ENCODE measurements around the gene IFIT1.
"Not testable (repeated sequence)": the region's sequence is repeated elsewhere in the genome, so short reads cannot be mapped to it uniquely, and the experiment has no call there.

The IFIT1 gene

DNA sequence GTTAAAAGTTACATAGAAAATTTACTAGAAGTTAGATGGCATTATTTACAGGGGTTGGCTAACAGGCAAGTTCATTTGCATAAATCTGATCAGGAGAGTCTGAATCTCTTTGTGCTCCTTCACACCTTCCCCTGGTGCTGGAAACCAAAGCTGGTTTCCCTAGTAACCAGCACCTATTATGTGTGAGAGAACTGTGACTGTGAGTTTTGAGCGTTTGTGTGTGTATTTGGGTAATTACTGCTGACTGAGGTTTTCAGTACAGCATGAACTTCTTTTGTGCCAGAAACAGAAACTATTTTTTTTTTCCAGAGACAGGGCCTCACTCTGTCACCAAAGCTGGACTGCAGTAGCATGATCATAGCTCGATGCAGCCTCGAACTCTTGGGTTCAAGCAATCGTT, 24.9 kb upstream of the IFIT1 start:
- no peak for DNase-seq

DNA sequence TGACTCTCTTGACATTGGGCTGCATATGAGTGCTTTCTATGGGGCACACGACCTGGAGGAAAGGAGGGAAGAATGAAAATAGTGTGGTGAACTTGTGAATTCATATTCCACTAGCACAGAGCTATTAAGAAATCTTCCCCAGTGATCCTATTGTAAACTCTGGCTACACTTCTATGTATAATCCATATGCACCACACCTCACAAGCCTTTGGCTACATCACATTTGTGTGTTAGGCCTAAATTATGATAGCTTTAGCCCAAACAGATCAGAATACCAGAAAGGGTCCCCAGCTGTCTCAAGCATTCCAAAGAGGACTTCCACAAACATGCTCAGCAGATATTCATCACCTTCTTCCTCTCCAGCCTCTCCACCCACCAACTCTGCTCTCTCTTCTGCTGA, 24.3 kb upstream of the IFIT1 start:
- no peak for DNase-seq

DNA sequence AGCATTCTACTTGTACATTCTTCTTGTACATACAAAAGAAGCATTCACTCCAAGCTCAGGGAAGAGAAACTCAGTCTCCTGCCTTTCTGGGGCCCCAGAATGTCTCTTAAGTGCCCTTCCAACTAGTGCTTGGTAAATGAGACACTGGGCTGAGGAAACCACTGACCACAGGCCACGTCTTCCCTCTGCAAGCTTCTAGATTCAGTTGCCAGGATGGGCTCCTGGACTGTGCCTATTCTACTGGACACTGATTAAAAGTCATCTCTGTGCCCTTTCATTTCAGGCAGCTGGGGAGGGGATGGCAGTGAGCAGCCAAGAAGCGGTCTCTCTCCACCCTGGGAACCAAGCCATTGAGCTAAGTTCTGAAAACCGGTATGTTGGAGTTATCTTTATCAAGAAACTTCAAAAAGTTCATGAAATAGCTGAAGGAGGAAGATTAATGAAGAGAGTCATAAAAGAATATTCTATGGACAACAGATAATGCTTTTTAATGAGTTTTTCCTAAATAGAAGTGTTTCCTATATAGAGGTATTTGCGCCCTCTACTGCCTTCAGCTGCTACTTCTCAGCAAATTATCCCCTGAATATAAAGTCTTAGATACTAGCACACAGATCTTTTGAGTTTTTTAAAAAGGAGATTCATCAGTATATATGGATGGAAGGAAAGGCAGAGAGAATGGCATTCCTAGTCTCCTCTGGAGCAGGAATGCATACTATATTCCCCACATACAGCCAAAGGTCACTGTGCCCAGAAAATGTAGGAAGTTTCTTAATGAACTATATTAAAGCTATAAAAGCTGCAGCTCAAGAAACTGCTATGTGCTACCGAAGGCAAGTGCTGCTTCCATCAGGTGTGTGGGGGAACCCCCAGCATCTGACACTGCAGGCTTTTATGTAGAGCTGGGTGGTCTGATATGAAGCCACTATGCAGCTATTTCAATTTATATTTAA, 23.0 kb upstream of the IFIT1 start:
- DNase-seq, result no peak

DNA sequence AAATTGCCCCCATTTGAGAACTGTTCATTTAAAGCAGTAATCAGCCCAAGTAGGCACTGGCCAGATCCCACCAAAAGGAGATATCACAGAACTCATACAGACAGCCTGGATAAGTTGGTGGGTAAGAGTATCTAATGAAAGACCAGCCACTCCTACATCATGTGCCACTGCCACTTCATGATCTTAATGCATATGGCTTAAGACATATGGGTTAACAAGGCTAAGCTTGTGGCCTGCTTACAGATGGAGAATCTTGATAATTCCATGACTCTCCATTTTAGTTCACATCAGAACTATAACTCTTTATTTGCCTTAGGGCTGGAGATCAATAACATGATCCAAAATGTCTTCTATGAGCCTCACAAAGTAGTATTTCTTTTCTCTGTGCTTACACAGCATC, 21.3 kb upstream of the IFIT1 start:
- no peak for DNase-seq

DNA sequence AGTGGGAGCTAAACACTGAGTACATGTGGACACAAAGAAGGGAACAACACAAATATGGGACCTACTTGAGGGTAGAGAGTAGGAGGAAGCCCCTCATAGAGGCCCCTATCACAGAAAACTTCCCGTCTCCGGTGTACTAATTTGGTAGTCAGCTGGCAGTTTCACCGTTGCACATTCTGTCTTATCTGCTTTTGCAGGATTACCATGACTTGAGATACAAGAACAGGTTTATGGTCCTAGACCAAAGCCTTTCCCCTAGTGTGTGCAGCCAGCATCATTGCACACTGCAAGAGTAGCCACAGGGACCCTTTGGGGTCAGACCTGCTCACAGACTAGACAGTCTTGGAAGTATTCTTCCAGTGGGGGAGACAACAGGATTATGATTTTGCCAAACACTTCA, 20.4 kb upstream of the IFIT1 start:
- no peak for DNase-seq

DNA sequence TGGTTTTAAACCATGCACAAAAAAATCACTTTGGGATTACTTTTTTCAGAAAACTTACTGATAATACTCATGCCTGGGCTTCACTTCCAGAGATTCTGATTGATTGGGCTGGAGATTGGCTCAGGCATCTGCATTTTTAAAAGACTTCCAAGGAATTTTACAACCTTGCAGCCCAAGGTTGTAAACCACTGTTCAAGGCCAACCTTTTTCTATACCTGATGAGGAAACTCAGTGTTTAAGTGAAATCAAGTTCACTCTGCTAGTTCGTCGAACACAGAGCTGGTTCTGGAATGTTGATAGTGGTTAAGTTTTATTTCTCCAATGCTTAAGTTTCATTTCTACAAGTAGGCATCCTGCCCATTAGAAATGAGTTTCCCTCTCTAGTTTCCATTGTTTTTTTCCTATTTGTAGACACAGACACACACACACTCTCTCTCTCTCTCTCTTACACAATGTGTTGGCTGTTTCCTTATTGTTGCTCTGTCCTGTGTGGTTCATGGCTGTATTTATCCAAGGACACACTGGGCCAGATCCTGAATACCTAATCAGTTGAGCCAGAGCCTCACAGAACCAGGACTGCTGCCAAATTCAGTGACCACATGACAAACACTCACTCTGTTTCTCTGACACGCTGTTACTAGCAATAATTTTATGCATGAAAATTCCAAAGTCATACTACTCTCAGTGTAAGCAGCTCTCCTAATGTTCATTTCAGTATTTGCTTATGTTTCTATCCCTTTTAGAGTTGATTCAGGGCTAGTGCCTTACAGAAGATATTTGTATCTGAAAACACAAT, 18.3 kb upstream of the IFIT1 start:
- no peak for DNase-seq

DNA sequence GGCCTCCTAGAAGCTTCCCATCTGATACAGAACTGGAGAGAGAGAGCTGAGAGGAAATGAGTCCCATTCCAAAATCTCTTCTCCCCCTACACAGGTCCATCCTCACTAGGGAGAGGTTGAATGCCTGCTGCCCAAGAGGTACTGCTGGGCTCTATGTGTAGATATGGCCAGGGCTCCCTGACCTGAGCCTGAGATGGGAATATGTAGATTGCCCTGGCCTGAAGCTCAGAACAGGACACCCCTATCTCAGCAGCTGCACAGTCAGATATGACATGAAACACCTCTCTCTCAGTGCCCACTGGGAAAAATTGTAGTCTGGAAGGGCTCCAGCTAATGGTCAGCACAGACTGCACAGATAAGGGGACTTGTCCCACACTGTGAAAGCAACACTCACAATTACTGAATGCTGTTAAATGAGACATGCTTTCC, 17.7 kb upstream of the IFIT1 start:
- DNase-seq, result no peak

DNA sequence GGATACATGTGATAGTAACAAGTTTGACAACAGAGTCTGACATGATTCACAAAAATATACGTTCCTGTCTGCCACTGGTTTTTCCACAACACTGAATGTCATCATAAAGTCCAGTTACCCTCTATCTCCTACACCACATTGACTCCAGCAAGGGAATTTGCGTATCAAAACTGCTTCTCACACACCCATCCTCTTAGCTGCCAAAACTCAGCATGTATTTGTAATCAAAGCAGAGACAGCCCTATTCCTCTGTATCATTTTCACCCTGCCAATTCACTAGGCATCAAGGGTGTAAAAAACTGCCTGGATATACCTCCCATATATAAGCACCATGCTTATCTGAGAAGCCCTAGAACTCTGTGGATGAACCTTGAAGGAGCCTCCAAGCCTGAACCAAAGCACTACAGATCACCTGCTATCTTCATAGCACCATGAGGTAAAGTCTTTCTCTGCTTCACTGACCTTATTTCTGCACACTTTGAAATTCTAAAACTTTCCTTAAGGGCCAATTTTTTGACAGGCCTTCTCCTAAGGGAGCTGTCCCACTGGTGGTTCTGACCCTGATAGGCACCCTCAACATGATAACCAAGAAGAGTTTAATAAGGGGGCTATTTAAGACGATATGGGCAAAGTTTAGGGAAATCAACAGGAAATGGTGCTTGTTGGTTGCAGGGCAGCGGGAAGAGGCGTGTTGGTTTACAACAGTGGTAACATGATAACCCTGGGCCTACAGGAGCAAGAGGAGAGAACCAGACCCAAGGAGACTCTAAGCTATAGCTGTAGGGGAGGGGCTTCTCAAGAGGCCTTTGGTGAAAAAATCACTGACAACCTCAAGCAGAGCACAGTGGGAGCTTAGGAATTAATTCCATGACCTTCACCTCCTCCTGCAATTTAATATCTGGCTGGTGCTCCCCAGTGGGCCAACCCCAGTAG, 14.5 kb upstream of the IFIT1 start, which contains the start of gene IFIT1B:
IFIT1B (plus strand) TSS at position 352 of the 933 bp plus-strand sequence; CDS start at position 432, 80 bp downstream.
- no peak for DNase-seq

DNA sequence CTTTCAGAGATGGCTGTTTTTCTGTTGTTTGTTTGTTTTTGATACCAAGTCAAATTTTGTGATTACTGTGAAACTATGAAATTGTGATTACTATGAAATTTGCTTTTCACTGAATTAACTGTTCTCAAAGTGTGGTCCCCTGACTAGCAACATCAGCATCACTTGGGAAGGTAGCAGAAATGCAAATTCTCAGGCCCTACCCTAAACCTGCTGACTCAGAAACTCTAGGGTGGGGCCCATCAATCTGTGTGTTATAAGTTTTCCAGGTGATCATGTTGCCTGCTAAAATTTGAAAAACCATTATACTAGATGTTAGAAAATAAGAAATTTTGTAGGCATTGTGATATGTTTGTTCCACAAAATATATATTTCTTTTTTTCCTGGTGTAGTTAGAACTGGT, 13.3 kb upstream of the IFIT1 start:
- no peak for DNase-seq

DNA sequence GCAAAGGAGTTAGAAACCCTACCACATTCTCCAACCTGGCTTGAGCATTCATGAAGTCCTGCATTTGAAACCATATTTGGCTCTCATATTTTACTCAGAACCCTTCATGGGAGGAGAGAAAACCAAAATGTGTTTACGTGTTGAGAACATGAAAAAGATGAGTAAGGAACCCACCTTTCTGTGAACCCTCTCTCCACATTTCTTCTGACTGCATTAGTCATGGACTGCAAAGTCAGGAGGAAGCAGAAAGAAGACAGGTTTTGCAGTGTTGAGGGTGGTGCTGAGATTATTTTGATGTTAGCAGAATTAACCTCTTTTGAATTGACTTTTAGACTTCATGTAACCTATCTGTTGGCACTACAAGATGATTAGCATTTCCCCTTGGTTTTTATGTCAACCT, 9.7 kb upstream of the IFIT1 start:
- no peak for DNase-seq

DNA sequence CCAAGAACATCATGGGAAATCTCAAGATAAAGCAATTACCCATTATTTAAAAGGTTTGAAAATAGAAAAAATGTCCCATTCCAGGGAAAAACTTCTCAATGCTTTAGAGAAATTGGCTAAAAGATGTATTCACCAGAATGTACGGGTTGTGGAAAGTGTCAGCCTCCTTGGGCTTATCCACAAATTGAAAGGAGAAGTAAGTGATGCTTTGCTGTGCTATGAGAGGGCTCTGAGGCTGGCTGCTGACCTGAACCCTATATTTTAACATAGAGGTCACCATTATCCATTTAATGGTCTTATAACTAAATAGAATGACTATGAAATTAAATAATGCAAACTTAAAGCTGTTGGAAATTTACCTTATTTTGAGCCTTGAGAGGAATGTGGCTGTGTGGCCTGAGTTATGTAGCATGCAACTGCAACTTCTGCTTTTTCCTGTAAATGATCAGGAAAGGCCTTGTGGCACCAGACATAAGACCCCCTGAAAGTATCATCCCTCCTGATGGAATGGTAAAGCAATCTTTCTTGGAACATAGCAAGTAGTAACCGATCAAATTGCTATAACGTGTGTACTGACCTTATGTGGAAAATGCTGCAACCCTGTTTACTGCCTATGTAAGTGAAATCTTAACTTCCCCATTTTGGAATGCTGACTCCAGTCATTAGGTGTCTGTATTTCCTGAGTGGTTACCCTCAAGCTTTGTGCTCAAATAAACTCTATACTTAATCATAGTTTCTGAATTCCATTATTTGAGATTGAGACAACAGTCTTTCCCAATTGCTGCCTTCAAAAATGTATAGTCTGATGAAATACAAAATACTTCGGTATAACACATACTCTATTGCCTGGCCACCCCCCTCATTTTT, 7.7 kb upstream of the IFIT1 start:
- no peak for DNase-seq

DNA sequence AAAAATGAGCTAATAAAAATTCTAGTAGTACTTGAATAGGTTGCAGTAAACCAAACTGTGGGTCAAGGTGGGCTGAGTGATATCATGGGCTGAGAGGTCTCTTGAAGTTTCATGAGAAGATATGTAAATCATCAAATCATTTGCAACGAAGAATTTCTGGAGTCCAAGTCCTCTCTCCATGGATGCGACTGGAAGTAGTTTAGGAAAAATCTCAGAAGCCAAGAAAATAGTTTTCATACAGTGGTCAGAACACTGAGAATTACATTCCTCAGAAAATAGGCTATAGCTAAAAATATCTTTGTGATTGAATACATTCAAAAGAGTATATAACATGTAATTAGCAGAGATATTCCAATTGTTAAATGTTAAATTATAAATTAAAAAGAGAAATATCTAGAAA, 3.6 kb upstream of the IFIT1 start:
- DNase-seq, result no peak

DNA sequence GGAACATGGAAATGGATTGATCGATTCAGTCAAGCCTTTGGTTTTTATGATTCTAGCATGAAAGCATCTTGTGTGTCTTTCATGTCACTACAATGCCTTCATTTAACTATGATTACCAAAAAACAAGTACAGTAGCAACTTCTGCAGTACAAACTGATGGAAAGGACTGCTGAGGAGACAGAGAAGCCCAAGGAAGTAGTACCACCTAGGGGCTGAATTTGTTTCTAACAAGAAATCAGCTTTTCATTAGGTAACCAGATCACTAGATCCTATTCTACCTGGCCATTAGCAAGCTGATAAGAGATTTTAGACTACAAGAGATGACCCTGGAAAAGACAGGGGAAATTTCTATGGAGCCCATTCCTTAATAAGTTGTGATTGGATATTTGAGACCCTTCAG, 3.2 kb upstream of the IFIT1 start:
- DNase-seq, result no peak

DNA sequence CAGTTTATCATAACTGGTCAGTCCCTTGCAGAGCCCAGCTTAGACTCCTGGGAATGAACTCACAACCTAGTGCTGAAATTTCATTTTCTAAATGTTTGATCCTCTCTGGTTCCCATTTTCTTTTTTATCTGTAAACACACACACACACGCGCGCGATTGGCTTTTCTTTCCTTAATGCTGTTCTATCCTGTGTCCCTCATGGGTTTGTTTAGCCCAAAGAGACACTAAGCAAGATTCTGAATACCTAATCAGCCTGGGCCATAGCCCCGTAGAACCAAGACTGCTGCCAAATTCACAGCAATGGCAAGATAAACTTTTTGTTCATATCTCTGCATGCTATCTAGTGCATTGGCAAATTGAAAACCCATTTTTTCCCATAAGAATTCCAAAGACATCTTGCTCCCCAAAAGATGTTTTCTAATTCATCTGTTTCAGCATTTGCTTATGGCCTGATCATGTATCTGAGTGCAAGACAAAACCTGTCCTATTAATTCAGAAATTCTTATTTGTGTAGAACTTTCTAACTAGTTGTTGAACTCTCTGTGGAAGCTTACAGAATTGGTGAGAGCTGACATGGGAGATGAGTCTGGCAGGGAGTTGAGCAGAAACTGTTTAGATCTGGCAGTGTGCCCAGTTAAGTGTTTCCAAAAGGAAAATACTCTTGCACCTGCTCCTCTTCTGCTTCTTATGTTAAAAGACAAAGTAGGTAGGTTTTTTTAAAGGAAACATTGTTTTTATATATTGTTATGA, 1.8 kb upstream of the IFIT1 start:
- DNase-seq, result no peak

DNA sequence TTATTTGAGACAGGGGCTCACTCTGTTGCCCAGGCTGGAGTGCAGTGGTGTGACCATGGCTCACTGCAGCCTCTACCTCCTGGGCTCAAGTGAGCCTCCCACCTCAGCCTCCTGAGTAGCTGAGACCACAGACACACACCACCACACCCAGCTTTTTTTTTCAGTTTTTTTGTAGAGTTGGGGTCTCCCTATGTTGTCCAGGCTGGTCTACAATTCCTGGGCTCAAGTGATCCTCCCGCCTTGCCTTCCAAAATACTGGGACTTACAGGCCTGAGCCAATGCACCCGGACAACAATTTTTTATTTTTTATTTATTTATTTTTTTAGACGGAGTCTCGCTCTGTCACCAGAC, 1.2 kb upstream of the IFIT1 start:
- not testable (repeated sequence) for DNase-seq

DNA sequence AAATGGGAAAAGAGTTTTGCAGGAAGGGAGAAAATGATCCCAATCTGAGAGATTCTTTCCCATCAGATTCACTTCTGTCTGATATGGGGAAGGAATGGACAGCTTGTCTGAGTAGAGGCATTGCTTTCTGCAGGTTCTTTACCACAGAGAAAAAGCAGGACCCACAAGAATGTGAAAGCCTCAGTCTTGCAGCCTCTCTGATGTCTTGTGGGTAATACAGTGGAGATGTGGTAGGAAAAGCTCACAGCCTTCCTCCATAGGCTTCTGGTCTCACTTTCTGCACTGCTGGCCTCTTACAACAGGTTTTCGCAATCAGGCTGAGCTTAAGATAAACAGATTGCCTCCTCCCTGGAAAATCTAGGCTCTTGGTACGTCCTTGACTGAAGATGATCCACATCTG, 551 bp downstream of the IFIT1 start:
- DNase-seq, result no peak

DNA sequence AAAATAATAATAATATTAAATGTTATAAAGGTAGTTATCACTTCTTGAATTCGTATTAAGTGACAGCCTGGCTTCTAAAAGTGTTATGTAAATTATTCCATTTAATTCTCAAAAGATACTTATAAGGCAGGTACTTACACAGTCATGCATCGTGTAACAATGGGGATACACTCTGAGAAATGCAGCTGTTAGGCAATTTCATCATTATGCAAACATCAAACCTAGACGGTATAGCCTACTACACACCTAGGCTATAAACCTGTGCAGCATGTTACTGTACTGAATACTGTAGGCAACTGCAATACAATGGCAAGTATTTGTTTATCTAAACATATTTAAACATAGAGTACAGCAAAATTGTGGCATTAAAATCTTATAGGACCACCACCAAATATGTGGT, 1.5 kb downstream of the IFIT1 start:
- DNase-seq, result no peak

DNA sequence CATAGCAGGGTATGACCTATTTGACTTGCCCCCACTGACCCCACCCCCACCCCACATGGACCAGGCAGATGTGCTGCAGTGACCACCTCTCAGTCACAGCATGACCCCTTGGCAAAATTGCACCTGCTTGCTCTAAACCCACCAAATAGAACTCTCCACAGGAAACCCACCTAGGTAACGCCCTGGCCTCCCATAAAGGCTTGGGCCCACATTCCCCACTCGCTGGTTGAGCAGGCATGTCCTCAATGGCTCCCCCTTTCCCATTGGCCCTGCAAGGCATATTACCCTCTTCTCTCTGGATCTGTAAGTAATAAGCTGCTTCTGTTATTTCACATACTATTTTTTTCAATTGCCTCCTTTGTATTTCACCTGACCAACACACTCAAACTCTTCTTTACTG, 2.7 kb downstream of the IFIT1 start:
- DNase-seq, result no peak

DNA sequence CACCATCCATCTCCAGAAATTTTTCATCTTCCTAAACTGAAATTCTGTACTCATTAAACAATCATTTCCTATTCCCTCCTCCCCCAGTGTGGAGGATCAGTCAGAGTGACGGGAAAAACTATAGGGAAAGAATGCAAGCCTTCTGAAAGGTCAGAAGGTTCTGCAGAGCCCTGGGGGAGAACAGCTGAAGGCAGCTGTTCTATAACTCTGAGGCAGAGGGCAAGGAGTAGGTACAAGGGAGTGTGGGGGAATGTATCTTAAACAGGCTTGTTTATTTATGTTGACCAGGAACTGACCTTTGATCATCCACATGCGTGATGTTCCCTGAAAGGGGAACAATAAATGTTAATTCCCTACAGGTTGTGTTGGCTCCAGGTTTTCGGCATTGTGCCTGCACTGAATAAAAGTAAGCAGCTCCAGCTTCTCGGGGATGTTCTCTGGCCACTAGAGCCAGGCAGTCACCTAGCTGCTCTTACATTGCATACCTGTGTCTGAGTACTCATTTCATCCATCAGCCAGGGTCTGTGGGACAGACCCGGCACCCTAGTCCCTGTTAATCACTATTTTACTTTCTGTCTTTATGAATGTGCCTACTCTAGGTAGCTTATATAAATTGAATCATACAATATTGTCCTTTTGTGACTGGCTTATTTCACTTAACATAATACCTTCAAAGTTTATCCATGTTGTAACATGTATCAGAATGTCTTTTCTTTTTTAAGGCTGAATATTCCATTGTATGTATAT, 5.8 kb downstream of the IFIT1 start:
- DNase-seq, result no peak

DNA sequence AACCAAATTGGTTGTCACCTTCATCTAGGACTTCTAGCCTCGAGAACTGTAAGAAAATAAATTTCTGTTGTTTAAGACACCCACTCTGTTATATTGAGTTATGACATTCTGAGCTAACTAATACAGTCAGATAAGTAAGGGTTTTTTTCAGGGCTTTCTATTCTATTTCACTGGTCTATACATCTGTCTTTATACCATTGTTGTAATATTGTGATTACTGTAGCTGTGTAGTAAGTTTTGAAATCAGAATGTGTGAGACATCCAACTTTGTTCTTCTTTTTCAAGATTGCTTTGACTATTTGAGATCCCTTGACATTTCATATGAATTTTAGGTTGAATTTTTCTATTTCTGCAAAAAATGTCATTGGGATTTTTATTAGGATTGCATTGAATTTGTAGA, 7.5 kb downstream of the IFIT1 start:
- DNase-seq, result no peak
